ENCODE data around the gene IGFBP4.

Gene IGFBP4

DNA sequence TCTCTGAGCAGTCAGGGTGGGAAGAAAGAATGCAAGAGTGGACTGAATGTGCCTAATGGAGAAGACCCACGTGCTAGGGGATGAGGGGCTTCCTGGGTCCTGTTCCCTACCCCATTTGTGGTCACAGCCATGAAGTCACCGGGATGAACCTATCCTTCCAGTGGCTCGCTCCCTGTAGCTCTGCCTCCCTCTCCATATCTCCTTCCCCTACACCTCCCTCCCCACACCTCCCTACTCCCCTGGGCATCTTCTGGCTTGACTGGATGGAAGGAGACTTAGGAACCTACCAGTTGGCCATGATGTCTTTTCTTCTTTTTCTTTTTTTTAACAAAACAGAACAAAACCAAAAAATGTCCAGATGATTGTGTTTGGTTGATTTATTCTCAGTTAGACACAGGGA lies 14.1 kb downstream of the IGFBP4 start:
- no peak for DNase-seq

DNA sequence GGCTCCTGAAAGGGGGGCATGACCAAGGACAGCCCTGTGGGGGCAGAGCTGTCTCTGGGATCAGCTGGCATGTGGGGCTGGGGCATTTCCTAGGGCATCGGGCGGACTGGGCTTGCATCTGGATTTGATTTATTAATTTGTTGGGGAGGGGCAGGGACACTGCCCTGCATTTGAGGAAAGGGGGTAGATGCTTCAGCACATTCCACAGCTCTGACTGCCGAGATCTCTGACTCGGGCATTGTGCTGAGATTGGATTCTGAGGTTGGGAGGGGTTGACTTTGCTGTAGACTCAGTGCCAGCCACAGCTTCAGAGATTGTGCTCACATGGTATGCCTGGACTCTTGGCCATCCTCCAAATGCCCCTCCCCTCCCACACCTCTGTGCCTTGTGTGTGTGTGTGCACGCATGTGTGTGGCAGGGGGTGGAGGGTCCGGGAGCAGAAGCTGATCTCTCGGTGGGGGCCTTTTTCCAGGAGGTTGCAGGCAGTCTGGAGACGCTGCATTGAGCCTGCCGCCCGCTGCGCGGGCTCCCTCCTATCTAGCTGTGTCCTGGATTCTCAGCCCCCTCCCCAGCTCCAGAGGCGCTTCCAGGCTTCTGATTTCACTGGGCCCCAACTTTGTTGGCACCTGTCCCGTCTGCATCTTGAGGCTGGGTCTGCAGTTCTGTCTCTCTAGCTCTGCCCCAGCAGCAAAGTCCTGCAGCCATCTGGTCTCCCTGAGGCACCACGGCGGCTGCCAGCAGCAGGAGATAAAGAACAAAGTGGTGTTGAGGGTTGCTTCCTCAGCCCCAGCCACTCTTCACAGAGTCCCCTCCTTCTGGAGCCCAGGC lies 14.9 kb downstream of the IGFBP4 start:
- DNase-seq, result no peak

DNA sequence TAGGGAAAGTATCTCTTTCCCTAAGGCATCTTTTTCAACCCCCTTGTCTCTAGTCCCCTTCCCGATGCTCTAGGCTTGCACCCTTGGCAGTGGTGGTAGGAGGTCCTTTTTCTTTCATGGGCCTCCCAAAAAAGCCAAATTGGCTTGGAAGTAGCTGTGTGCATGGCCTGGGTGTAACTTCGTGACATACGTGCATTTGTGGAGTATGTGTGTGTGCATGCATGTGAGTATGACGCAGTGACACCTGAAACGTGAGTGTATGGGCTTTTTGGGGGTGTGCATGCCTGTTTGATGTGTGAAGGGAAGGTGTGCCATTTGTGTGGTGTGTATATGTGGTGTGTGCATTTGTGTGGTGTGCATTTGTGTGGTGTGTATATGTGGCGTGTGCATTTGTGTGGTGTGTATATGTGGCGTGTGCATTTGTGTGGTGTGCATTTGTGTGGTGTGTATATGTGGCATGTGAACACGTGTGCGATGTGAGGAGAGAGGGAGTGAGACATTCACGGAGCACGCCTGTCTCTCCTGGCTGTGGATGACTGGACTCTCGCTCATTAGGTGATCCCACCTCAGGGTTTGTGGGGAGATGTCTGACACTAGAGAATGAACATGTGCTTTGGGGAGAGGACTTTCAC lies 15.7 kb downstream of the IGFBP4 start:
- DNase-seq, result no peak

DNA sequence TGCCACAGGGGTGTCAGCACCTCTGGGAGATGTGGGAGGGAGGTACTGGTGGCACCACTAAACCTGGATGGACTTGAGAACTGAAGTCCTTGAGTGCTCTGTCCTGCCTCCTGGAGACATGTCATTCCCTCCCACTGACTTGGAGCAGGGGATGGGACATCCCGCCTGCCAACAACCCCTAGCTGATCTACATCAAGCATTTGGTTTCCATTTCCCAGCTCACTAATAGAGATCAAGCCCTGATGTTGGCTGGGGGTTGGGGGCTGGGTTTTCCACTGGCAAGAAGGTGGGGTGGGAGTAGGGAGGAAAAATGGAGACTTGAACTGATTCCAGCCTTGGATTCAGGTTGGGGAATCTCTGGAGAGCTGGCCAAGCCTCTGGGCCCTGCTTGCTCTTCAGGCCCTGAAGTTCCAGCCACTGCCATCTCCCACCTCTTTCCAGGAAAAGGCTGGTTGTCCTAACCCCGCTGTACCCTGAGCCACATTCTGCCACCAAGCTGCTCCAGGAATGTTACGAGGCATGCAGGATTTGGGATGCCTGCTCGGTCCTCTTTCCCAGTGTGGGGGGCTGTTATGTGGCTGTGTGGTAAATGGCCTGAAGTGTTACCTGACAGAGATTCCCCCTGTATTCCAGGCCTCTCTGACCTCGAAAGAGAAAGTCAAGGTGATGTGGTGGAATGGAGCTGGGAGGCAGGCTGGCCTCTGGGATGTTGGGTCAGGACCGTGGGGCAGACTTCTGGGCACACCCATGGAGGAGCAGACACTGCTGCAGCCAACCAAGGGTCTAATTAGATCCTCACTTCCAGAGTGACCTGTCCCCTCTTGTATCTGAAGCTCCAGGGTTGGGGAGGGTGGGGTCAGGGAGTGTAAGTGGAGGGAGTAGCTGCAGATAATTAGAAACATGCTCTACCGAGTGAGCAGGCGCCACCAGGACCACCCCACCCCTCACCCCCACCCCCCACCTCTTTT lies 16.7 kb downstream of the IGFBP4 start:
- no peak for DNase-seq

DNA sequence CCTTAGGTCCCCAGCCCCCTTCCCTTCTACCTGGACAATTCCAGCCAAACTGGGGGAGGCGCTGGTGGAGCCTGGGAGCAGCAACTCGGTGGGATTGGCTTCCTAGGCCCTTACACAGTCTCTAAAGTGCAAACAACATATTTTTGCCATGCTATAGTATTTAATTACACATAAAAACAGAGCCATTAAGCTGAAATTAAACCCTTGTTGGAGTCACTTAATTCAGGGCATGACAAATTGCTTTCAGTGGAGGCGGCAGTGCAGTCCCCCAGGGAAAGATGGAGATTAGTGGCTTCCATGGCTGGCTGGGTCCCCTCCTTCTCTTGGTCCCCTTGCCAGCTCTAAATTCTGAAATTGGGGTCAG lies 17.3 kb downstream of the IGFBP4 start:
- DNase-seq, result no peak

DNA sequence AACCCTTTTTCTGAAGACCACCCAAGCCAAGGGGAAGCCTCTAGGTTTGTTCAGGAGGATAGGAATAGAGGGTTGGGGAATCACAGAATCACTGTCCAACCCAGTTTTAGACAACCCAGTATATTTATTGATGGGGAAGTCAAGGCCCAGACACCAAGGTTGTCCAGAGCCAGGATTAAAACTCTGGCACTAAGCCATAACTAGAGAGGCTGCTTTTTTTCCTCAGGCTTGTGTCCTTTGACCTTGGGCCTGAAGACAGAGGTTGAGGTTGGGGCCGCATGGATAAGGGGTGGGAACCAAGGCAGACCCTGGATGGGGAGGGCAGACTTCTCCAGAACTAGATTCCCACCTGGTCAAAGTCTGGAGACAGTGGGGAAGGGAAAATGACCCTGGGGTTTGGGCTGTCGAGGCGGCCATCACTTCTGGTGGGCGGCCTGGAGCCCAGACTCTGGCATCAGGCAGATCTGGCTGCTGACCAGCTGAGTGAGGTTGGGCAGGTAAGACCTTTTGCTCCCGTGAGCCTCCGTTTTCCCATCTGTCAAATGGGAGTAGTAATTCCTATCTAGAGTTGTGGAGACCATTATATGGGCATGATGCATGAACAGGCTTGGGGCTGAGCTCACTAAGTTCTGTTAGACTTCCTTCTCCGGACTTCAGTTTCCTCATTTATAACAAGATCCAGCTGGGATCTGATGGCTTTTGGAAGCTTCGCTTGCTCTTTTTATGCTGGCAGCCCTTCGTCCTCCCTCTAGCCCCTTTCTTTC lies 17.9 kb downstream of the IGFBP4 start:
- no peak for DNase-seq

DNA sequence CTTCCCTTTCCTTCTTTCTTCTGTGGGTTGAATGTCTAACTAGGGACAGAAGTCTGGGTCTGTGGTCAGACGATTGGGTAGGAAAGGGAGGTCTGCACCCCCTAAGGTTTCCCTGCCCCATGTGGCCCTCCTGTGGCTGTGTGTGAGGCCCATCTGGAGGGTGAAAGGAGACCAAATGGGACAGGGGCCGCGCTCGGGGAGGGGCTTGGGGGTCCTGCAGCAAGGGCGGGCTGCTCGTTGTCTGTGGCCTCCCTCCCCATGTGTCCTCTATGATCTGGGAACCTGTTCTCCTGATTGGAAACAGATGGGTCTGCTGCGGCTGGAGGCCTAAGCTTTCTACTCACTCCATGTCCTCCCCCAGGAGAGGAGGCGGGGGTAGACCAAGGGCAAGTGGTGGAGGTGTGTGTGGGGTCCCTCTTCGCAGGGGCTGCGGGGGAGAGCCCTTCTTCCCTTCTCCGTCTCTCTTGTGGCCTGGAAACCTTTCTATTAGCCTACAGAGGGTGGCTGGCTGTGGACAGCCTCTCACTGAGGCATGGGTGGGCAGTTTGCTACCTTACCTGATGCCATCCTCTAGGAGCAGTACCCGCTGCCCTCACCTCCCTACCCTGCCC lies 18.6 kb downstream of the IGFBP4 start:
- DNase-seq, result no peak

DNA sequence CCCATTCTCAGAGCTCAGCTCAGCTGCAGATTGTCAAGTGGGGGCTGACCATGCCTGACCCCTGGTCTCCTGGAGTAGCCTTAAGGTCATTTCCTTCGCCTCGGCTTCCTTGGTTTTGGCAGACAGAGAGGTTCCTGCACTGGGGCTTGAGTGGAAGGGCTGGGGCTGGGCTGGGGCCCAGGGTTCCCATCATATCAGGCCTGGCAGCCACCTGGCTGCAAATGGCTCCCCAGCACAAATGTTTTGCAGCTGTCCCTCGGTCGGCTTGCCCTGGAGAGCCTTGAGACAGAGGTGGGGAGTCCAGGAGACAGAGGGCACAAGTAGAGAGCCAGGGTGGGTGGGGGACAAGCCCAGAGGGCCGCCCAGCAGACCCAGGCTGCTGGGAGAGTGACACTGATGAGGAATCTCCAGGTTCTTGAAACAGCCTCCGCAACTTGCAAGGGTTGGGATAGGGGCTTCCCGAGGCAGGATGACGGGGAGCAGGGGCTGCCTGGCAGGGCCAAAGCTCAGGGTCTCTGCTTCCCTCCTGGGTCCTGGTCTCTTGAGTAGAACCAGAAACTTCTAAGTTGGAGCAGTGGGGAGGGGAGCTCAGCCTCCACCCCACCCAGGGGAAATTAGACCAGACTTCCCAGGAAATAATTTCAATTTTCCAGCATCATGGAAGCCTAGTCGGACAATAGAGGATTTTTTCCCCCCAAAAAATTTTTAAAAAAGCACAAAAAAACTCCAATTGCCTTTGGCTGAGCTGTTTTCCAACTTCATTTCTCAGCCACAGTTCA lies 19.3 kb downstream of the IGFBP4 start:
- DNase-seq, result no peak

DNA sequence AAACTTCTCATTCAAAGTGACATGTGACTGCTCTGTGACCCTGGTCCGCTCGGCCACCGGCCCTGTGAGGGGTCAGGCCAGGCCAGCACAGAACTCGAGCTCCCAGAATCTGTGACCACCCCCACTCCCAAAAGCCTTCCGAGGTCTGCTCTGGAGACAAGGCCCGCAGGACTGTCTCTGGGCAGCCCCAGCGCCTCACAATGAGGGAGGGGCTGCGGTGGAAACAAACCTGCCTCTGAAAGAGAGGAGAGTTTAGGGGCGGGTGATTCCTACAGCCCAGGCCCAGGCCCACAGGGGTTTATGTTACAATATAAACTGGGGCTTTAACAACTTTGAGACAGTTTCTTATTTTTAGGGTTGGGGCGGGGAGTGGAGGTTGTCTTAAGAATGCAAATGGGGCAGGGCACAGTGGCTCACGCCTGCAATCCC lies 19.9 kb downstream of the IGFBP4 start:
- no peak for DNase-seq

DNA sequence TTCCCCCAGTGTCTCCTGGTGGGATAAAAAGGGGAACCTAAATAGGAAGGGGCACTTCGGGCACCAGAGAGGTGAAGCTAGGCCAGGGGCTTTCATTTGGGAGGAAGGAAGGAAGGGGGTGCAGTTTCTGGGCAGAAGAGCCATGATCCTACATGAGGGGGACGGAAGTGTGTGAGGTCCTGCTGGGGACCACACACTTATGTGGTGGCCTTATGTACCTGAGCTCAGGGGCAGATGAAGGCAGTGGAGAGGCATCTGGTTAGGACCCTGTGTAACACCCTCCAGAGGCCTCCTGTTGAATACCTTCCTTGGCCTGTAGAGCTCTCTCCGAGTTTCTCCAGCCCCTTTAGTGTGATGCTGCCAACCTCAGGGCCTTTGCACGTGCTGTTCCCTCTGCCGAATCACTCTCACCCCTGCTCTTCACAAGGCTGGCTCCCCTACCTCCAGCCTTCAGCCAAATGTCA lies 21.2 kb downstream of the IGFBP4 start:
- DNase-seq, result no peak

DNA sequence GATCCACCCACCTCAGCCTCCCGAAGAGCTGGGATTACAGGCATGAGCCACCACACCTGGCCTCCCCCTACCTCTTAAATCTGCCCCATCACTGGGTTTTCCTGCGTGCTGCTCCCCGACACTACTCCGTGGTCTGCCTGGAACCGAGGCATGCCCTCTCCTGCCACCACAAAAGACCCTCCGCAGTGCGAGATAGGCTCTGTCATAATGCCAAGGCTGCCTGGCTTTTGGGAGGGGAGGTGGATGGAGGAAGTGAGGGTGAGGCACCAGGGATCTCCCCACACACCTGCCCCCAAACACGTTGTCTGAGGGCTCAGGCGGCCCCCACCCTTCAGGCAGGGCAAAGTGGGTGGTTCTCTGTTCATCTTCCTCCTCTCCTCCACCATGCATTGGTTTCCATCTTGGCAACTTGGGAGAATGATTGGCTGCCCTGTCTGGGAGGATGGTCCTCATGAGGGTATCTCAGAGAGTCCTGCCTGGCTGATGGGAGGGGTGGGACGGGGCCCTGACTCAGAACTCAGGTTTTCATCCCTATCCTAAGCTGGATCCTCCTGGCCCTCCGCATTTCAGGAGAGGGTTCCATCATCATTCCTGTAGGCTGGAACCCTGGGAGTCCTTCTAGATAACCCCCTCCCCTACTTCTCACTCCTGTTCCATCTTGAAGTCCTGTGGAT lies 23.2 kb downstream of the IGFBP4 start:
- no peak for DNase-seq

DNA sequence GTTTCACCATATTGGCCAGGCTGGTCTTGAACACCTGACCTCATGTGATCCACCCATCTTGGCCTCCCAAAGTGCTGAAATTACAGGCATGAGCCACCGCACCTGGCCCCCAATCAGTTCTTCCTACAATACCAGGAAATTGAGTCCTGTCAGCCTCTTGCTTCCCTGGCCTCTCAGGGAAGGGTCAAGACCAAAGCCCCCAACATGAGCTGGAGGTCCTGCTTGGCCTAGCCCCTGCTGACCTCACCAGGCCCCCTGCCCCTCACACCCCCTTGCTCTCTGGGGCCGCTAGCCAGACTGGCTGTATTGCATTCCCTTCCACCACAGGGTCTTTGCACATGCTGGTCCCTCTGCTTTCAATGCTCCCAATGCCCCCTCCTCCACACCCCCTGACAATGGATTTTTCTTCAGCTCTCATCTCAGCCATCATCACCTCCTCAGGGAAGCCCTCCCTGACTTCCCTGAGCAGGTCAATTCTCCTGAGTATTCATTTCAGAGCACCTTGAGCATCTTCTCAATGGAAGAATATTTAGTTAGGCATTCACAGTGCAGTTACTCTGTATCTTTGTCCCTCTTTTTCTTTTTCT lies 24.1 kb downstream of the IGFBP4 start:
- no peak for DNase-seq

DNA sequence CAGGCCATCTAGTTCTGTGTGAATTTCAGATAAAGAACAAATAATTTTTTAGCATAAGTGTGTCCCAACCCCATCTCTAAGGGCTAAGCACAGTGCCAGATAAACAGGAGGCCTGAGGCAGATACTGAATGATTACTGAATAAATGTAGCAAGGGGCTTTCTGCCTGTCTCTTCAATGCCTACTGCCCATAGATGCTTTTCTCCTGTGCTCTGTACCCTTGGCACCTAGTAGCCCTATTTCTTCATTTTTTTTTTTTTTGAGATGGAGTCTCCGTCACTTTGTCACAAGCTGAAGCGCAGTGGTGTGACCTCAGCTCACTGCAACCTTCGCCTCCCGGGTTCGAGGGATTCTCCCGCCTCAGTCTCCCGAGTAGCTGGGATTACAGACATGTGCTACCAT lies 25.3 kb downstream of the IGFBP4 start:
- DNase-seq, result no peak

DNA sequence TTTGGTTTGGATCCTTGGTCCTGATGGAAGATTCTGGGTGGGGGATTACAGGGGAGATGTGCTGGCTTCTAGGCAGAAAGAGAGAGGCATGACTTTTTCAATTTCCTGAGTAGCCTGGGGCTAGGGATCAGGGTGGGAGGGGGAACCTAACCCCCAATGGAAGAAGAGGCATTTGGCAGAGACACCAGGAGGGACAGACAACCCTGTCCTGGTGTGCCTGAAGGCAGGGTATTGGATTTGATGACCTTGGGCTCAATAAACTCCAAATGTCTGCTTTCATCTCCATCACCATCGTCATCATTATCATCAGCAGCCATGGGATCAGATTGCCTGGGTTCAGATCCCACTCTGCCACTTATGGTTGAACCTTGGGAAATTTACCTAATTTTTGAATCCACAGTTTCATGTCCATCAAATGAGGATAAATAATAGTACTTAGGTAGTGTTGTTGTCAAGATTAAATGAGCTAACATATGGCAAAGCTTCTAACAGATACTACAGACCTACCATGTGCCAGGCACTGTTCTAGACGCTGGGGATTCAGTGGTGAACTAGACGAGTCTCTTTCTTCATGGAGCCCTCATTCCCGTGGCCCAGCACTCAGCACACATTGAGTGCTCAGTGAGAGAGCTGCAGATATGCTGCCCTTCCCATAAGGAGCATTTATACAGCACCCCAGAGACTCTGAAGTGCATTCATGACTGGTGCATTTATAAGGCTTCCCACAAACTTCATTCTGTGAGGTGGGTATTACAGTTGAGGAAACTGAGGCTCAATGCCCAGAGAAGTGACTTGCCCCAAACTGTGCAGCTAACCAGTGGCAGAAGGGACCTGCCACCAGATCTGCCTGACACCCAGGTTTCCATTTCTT lies 26.8 kb downstream of the IGFBP4 start:
- no peak for DNase-seq

DNA sequence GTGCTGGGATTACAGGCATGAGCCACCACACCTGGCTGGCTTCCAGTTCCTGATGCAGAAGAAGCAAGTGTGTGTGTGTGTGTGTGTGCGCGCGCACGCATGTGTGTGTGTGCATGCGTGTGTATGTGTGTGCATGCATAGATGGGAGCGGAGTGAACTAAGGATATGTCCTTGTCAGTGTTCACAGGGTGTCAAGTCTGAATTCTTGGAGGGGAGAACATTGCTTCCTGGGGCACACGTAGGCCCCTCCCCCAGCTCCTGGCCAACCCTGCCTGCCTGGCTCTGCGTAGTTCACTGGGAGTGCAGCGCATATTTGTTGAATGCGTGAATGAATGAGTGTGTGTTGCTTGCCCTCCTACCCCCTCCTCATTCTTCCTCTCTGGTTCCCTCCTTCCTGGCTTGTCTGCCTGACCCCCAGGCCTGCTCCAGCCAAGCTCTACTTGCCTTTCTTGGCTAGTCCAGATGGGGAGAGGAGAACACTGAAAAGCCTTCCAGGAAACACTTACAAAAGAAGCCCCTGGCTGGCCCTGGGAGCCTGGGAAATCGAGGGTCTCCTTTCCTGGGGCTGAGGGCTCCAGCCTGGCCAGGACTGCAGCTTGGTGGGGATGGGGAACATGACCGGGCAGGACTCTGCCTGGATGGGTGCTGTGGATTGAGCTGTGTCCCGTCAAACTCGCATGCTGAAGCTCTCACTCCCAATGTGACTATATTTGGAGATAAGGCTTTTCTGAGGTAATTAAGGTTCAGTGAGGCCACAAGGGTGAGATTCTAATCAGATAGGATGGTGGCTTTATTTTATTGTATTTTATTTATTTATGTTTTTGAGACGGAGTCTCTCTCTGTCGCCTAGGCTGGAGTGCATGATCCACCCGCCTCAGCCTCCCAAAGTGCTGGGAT lies 27.9 kb downstream of the IGFBP4 start:
- no peak for DNase-seq

DNA sequence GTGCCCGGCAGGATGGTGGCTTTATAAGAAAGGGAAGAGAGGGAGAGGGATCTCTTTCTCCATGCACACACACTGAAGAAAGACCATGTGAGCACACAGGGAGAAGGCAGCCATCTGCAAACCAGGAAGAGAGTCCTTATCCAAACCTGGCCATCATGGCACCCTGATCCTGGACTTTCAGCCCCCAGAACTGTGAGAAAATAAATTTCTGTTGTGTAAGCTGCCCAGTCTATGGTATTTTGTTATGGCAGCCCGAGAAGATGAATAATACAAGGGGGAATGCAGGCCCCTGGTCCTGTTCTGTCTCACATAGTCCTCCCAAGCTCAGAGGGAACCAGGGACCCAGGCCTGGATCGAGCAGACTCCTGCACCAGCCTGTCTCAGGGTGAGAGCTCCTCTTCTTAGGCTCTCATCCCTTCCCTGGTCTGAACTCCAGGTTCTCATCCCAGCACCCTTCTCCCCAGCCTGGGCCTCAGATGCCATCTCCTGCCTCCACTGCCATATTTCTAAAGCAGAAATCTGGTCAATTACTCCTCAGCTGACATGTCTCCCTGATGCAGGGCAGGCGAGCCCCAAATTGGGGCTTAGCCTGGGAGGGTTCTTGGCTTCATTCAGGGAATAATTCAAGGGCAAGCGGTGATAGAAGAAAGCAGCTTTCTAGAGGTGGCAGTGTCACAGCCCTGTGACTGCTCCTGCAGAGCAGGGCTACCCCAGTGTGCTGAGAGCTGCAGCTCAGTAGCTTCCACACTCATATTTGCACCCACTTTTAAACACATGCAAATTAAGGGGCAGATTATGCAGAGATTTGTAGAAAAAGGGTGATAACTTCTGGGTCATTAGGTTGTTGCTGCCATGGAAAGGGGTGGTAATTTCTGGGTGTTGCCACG lies 28.8 kb downstream of the IGFBP4 start:
- no peak for DNase-seq

Data from NCI-H1092 (cell line).